ENCODE data around the gene SCYGR3. TPM values are rescaled to one million over a fixed set of nuclear protein-coding genes. Genes with fewer than 3 reads are reported as not detected.

The SCYGR3 gene
- total RNA-seq, 4 donors from 2014 or later = not detected

- H3K36me3 ChIP-seq = no peaks in the 10 kb centered on the region
- H3K4me3 ChIP-seq (replicated peaks in 1 of 3) = no peak overlapping the region
- no peak for DNase-seq
- H3K9me3 ChIP-seq = no peaks in the 10 kb centered on the region
- WGBS, 2 donors = 51 to 71% methylated on average over 2 of the region's 2 CpGs
- intact Hi-C loops (cut with DNase I) = no loop called here
- H3K27me3 ChIP-seq = no peaks in the 10 kb centered on the region
- TF ChIP-seq, protein P1, sequence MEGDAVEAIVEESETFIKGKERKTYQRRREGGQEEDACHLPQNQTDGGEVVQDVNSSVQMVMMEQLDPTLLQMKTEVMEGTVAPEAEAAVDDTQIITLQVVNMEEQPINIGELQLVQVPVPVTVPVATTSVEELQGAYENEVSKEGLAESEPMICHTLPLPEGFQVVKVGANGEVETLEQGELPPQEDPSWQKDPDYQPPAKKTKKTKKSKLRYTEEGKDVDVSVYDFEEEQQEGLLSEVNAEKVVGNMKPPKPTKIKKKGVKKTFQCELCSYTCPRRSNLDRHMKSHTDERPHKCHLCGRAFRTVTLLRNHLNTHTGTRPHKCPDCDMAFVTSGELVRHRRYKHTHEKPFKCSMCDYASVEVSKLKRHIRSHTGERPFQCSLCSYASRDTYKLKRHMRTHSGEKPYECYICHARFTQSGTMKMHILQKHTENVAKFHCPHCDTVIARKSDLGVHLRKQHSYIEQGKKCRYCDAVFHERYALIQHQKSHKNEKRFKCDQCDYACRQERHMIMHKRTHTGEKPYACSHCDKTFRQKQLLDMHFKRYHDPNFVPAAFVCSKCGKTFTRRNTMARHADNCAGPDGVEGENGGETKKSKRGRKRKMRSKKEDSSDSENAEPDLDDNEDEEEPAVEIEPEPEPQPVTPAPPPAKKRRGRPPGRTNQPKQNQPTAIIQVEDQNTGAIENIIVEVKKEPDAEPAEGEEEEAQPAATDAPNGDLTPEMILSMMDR (IDR thresholded peaks at IDR 0.05) = no peak
- TF ChIP-seq POLR2A (IDR thresholded peaks at IDR 0.05) = no peak
- no peak overlapping the region for H3K27ac ChIP-seq
- no peaks in the 10 kb centered on the region for H3K4me1 ChIP-seq
These were observed 10.8 kb upstream of the SCYGR3 start for GRCh38 chr2:227625420-227625819.

- no peaks in the 10 kb centered on the region for H3K4me1 ChIP-seq
- no peaks in the 10 kb centered on the region for H3K9me3 ChIP-seq
- H3K27ac ChIP-seq = no peak overlapping the region
- no peak for DNase-seq
- intact Hi-C loops (cut with DNase I) = no loop called here
- H3K36me3 ChIP-seq = no peaks in the 10 kb centered on the region
- H3K27me3 ChIP-seq = no peaks in the 10 kb centered on the region
- no peak for TF ChIP-seq POLR2A (IDR thresholded peaks at IDR 0.05)
- TF ChIP-seq, protein P1 (IDR thresholded peaks at IDR 0.05) = no peak
- no peak overlapping the region for H3K4me3 ChIP-seq (replicated peaks in 1 of 3)
These were observed 8.6 kb upstream of the SCYGR3 start for GRCh38 chr2:227623226-227623625.

GRCh38 chr2:227617316-227618230 lies 2.9 kb upstream of the SCYGR3 start, which contains the start of gene SCYGR4:
SCYGR4 (plus strand) TSS chr2:227617498; CDS start chr2:227617498, 0 bp downstream.
- TF ChIP-seq, protein P1 (IDR thresholded peaks at IDR 0.05) = no peak
- TF ChIP-seq POLR2A (IDR thresholded peaks at IDR 0.05) = no peak
- no peaks in the 10 kb centered on the region for H3K4me1 ChIP-seq
- H3K36me3 ChIP-seq = no peaks in the 10 kb centered on the region
- no peak within 1 kb of the TSS for H3K27ac ChIP-seq
- intact Hi-C loops (cut with DNase I) = no loop called here
- no peak within 1 kb of the TSS for H3K4me3 ChIP-seq (replicated peaks in 1 of 3)
- no peaks in the 10 kb centered on the region for H3K27me3 ChIP-seq
- no peak for DNase-seq
- 77 to 82% methylated on average over 13 of the region's 20 CpGs for WGBS, 2 donors
- H3K9me3 ChIP-seq = no peaks in the 10 kb centered on the region

DNA sequence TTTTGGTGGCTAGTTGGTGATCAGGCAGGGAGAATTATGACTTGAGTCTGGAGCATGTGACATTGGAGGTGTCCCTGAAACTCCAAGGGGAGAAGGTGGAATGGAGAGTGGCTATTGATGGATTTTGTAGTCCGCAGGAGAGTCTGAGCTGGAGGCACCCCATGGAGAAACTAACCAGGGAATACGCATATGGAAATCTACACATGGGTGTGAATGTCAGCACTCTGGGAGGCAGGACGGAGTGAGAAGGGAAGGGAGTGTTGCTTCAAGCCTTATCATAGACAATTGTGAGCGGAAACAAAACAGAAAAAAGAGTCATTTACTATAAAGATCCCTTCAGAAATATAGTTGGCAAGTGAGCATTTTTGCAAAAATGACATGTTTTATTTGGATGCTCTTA lies 2.0 kb upstream of the SCYGR3 start:
- no peak overlapping the region for H3K4me3 ChIP-seq (replicated peaks in 1 of 3)
- no peaks in the 10 kb centered on the region for H3K9me3 ChIP-seq
- H3K27me3 ChIP-seq = no peaks in the 10 kb centered on the region
- H3K36me3 ChIP-seq = no peaks in the 10 kb centered on the region
- no peak for TF ChIP-seq POLR2A (IDR thresholded peaks at IDR 0.05)
- TF ChIP-seq, protein P1 (IDR thresholded peaks at IDR 0.05) = no peak
- no peaks in the 10 kb centered on the region for H3K4me1 ChIP-seq
- no peak overlapping the region for H3K27ac ChIP-seq
- DNase-seq = no peak
- intact Hi-C loops (cut with DNase I) = no loop called here
- 40 to 45% methylated on average over 4 of the region's 4 CpGs for WGBS, 2 donors

- TF ChIP-seq, protein P1 (IDR thresholded peaks at IDR 0.05) = no peak
- no peak for TF ChIP-seq POLR2A (IDR thresholded peaks at IDR 0.05)
- 70 to 79% methylated on average over 5 of the region's 5 CpGs for WGBS, 2 donors
- no peak overlapping the region for H3K4me3 ChIP-seq (replicated peaks in 1 of 3)
- intact Hi-C loops (cut with DNase I) = no loop called here
- H3K27me3 ChIP-seq = no peaks in the 10 kb centered on the region
- no peaks in the 10 kb centered on the region for H3K4me1 ChIP-seq
- no peak for DNase-seq
- H3K9me3 ChIP-seq = no peaks in the 10 kb centered on the region
- no peaks in the 10 kb centered on the region for H3K36me3 ChIP-seq
- H3K27ac ChIP-seq = no peak overlapping the region
These were observed 1.3 kb upstream of the SCYGR3 start for GRCh38 chr2:227615906-227616305.
